ENCODE results near the gene SDCBP2. TPM values are rescaled to one million over a fixed set of nuclear protein-coding genes. Genes with fewer than 3 reads are reported as not detected.

Gene SDCBP2
- total and polyA plus RNA-seq, 2 of the 13 experiments (the other 11 are each of a cell fraction or from before 2014, with no cell fraction given): 1.2 to 2.4 TPM

- peak; percentile 4; the same call in 1 of the 2 replicates for TF ChIP-seq ZNF710 (CRISPR knock-in tag; IDR thresholded peaks at IDR 0.05; ENCODE audit: borderline replicate concordance)
- peak; percentile 53 for TF ChIP-seq CHCHD3 (CRISPR knock-in tag; IDR thresholded peaks at IDR 0.05)
- TF ChIP-seq DNMT1 (CRISPR knock-in tag; IDR thresholded peaks at IDR 0.05): peak; percentile 80; the same call in 1 of the 2 replicates
- peak; percentile 83; the same call in 1 of the 2 replicates for TF ChIP-seq ZNF614 (CRISPR knock-in tag; IDR thresholded peaks at IDR 0.05; ENCODE audit: borderline replicate concordance)
- TF ChIP-seq ZNF629 (CRISPR knock-in tag; conservative IDR thresholded peaks at IDR 0.05): peak; percentile 23; the same call in 1 of the 2 replicates
- TF ChIP-seq ZNF343 (CRISPR knock-in tag; IDR thresholded peaks at IDR 0.05): no peak
- TF ChIP-seq ZFP1 (CRISPR knock-in tag; IDR thresholded peaks at IDR 0.05): peak; percentile 66; the same call in 1 of the 2 replicates
- peak; percentile 82; the same call in 1 of the 2 replicates for TF ChIP-seq DZIP1 (CRISPR knock-in tag; IDR thresholded peaks at IDR 0.05)
- peak; percentile 51 for TF ChIP-seq NFYC (CRISPR knock-in tag; IDR thresholded peaks at IDR 0.05)
- TF ChIP-seq ZNF296 (CRISPR knock-in tag; conservative IDR thresholded peaks at IDR 0.05): peak; percentile 75; the same call in 1 of the 2 replicates
- TF ChIP-seq ELK4 (CRISPR knock-in tag; IDR thresholded peaks at IDR 0.05; ENCODE audit: borderline replicate concordance): peak; percentile 73; the same call in 1 of the 2 replicates
- peak; percentile 75 for TF ChIP-seq ZNF3 (CRISPR knock-in tag; IDR thresholded peaks at IDR 0.05)
- peak; percentile 96 for TF ChIP-seq TSC22D2 (CRISPR knock-in tag; IDR thresholded peaks at IDR 0.05; ENCODE audit: borderline replicate concordance)
- TF ChIP-seq NFKB2 (CRISPR knock-in tag; IDR thresholded peaks at IDR 0.05; ENCODE audit: borderline replicate concordance): peak; percentile 98
- TF ChIP-seq CERS6 (CRISPR knock-in tag; IDR thresholded peaks at IDR 0.05): no peak
- TF ChIP-seq SALL1 (CRISPR knock-in tag; IDR thresholded peaks at IDR 0.05): peak; percentile 82
- peak; percentile 74; the same call in 1 of the 2 replicates for TF ChIP-seq ZNF639 (CRISPR knock-in tag; conservative IDR thresholded peaks at IDR 0.05)
- no peak; the same call in 1 of the 2 replicates for TF ChIP-seq ZSCAN21 (CRISPR knock-in tag; IDR thresholded peaks at IDR 0.05; ENCODE audit: borderline replicate concordance)
- peak; percentile 63; the same call in 1 of the 2 replicates for TF ChIP-seq BRF2 (CRISPR knock-in tag; IDR thresholded peaks at IDR 0.05)
Measured at GRCh38 chr20:1325173-1326030, 3.5 kb downstream of the SDCBP2 start (continued).
